ENCODE data around the gene LRIG2. TPM values are rescaled to one million over a fixed set of nuclear protein-coding genes. Genes with fewer than 3 reads are reported as not detected.
"Not testable (repeated sequence)": the region's sequence is repeated elsewhere in the genome, so short reads cannot be mapped to it uniquely, and the experiment has no call there.

LRIG2 gene
- total and polyA plus RNA-seq, 4 donors = 1.3 to 11.9 (median 6.0) TPM

DNA sequence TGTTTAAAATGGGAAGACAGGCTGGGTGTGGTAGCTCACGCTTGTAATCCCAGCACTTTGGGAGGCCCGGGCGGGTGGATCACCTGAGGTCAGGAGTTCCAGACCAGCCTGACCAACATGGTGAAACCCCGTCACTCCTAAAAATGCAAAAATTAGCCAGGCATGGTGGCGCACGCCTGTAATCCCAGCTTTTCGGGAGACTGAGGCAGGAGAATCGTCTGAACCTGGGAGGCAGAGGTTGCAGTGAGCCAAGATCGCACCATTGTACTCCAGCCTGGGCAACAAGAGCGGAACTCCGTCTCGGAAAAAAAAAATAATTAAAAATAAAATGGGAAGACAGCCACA is 29.9 kb upstream of the LRIG2 start:
- WGBS = 80% methylated on average over 12 of the region's 12 CpGs
- not testable (repeated sequence) for H3K4me3 ChIP-seq (ENCODE audit: low read depth in 1 of 3, low read length in 3 of 3); H3K36me3 ChIP-seq (ENCODE audit: control insufficient read depth in 4 of 4, insufficient read depth in 3 of 4, low read depth in 1 of 4, low read length in 3 of 4); H3K9me3 ChIP-seq (ENCODE audit: control insufficient read depth in 4 of 4, low read length in 3 of 4); DNase-seq (ENCODE audit: low spot score); H3K27me3 ChIP-seq (ENCODE audit: control insufficient read depth in 4 of 4, insufficient read depth in 4 of 4, low read length in 3 of 4); H3K27ac ChIP-seq (ENCODE audit: low read depth in 1 of 2, low read length in 2 of 2); H3K9ac ChIP-seq (ENCODE audit: low read depth in 1 of 2, low read length in 2 of 2)
- peaks cover 2 to 12% (median 5%) of the 10 kb centered on the region in 4 donors for H3K4me1 ChIP-seq (ENCODE audit: control insufficient read depth in 4 of 4, insufficient read depth in 4 of 4, low read length in 3 of 4)

DNA sequence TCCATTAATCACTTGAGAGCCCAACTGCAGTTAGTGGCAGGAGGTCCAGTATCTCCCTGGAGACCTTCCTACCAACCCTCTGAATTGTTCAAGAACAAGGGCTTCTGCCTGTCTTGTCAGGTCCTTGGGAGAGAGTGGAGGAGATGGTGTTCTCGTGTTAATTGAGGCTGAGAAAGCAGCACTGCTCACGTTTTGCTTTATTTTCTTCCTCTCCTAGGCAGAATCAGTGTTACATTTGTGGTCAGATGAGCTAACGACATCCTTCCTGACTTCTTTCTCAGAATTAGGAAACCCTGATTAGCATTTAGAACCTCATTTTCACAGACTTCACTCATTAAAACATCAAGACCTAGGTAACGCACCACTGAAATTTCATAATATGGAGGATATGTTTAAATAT is 26.4 kb upstream of the LRIG2 start:
- H3K27me3 ChIP-seq (ENCODE audit: control insufficient read depth in 4 of 4, insufficient read depth in 4 of 4, low read length in 3 of 4) = no peaks in the 10 kb centered on the region
- no peaks in the 10 kb centered on the region for H3K36me3 ChIP-seq (ENCODE audit: control insufficient read depth in 4 of 4, insufficient read depth in 3 of 4, low read depth in 1 of 4, low read length in 3 of 4)
- peaks cover 2 to 12% (median 5%) of the 10 kb centered on the region in 4 donors for H3K4me1 ChIP-seq (ENCODE audit: control insufficient read depth in 4 of 4, insufficient read depth in 4 of 4, low read length in 3 of 4)
- H3K9ac ChIP-seq (ENCODE audit: low read depth in 1 of 2, low read length in 2 of 2) = no peak overlapping the region
- DNase-seq (ENCODE audit: low spot score) = no peak
- H3K4me3 ChIP-seq (ENCODE audit: low read depth in 1 of 3, low read length in 3 of 3) = no peak overlapping the region
- TF ChIP-seq, protein P1, sequence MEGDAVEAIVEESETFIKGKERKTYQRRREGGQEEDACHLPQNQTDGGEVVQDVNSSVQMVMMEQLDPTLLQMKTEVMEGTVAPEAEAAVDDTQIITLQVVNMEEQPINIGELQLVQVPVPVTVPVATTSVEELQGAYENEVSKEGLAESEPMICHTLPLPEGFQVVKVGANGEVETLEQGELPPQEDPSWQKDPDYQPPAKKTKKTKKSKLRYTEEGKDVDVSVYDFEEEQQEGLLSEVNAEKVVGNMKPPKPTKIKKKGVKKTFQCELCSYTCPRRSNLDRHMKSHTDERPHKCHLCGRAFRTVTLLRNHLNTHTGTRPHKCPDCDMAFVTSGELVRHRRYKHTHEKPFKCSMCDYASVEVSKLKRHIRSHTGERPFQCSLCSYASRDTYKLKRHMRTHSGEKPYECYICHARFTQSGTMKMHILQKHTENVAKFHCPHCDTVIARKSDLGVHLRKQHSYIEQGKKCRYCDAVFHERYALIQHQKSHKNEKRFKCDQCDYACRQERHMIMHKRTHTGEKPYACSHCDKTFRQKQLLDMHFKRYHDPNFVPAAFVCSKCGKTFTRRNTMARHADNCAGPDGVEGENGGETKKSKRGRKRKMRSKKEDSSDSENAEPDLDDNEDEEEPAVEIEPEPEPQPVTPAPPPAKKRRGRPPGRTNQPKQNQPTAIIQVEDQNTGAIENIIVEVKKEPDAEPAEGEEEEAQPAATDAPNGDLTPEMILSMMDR (IDR thresholded peaks at IDR 0.05; ENCODE audit: low read depth, low read length, missing input control) = no peak
- TF ChIP-seq, protein P2, sequence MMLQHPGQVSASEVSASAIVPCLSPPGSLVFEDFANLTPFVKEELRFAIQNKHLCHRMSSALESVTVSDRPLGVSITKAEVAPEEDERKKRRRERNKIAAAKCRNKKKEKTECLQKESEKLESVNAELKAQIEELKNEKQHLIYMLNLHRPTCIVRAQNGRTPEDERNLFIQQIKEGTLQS (IDR thresholded peaks at IDR 0.05) = no peak
- no peak for TF ChIP-seq YY1 (IDR thresholded peaks at IDR 0.05)
- TF ChIP-seq GABPA (IDR thresholded peaks at IDR 0.05 in 1 of 2, conservative IDR thresholded peaks at IDR 0.05 in 1 of 2) = no peak
- TF ChIP-seq SP1 (IDR thresholded peaks at IDR 0.05) = no peak
- no peak for TF ChIP-seq RXRA (IDR thresholded peaks at IDR 0.05)
- no peak for TF ChIP-seq JUND (IDR thresholded peaks at IDR 0.05)
- TF ChIP-seq, protein P3, sequence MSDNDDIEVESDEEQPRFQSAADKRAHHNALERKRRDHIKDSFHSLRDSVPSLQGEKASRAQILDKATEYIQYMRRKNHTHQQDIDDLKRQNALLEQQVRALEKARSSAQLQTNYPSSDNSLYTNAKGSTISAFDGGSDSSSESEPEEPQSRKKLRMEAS (IDR thresholded peaks at IDR 0.05) = no peak
- TF ChIP-seq HNF4A (conservative IDR thresholded peaks at IDR 0.05) = no peak
- no peak for TF ChIP-seq HNF4G (IDR thresholded peaks at IDR 0.05)
- TF ChIP-seq EGR1 (IDR thresholded peaks at IDR 0.05; ENCODE audit: low read depth in 2 of 2) = no peak
- TF ChIP-seq FOXA1 (IDR thresholded peaks at IDR 0.05) = no peak
- no peak for TF ChIP-seq TAF1 (conservative IDR thresholded peaks at IDR 0.05)
- no peak for TF ChIP-seq REST (IDR thresholded peaks at IDR 0.05)
- no peak for TF ChIP-seq NR2F2 (IDR thresholded peaks at IDR 0.05)
- no peak for TF ChIP-seq FOXA2 (IDR thresholded peaks at IDR 0.05)
- TF ChIP-seq, protein P4, sequence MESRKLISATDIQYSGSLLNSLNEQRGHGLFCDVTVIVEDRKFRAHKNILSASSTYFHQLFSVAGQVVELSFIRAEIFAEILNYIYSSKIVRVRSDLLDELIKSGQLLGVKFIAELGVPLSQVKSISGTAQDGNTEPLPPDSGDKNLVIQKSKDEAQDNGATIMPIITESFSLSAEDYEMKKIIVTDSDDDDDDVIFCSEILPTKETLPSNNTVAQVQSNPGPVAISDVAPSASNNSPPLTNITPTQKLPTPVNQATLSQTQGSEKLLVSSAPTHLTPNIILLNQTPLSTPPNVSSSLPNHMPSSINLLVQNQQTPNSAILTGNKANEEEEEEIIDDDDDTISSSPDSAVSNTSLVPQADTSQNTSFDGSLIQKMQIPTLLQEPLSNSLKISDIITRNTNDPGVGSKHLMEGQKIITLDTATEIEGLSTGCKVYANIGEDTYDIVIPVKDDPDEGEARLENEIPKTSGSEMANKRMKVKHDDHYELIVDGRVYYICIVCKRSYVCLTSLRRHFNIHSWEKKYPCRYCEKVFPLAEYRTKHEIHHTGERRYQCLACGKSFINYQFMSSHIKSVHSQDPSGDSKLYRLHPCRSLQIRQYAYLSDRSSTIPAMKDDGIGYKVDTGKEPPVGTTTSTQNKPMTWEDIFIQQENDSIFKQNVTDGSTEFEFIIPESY (IDR thresholded peaks at IDR 0.05) = no peak
- no peak for TF ChIP-seq RAD21 (IDR thresholded peaks at IDR 0.05)
- H3K9me3 ChIP-seq (ENCODE audit: control insufficient read depth in 4 of 4, low read length in 3 of 4) = no peaks in the 10 kb centered on the region
- no peak overlapping the region for H3K27ac ChIP-seq (ENCODE audit: low read depth in 1 of 2, low read length in 2 of 2)
- WGBS = 78% methylated on average over 4 of the region's 4 CpGs
